ENCODE data around the gene DXO. TPM values are rescaled to one million over a fixed set of nuclear protein-coding genes. Genes with fewer than 3 reads are reported as not detected.
A peak's percentile ranks its signal among the peaks of the same experiment; 100 is the strongest.

Gene DXO
- total and polyA plus RNA-seq, 2 of the 13 experiments (the other 11 are each of a cell fraction or from before 2014, with no cell fraction given), result 18.6 to 26.2 TPM

DNA sequence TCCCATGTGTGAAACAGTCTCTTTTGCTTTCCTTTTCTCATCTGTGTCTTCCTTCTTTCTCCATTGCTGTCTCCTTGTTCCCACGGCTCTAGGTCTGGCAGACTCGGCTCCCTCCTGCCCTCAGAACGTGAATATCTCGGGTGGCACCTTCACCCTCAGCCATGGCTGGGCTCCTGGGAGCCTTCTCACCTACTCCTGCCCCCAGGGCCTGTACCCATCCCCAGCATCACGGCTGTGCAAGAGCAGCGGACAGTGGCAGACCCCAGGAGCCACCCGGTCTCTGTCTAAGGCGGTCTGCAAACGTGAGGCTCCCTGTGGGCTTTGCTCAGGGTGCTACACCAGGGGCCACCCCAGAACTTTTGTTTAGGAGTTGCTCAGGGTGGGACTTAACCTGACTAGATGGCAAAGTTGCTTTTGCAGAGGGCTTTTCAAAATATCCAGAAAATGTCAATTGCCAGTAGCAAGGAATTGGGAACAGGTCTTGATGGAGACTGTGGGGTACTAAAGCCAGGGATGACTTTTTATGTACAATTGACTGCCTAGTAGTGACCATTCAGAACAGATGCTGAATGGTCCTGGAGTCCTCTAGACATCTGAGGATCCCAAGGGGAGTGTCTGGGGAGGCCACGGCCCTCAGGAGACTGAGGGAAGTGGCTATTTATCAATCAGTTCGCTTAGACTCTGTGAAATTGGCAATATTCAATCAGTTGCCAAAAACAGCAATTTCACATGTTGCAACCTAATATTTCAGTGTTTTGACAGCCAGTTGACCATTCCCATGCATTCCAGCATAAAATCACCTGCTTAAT lies 43.9 kb downstream of the DXO start (continued):
- TF ChIP-seq, protein P1, sequence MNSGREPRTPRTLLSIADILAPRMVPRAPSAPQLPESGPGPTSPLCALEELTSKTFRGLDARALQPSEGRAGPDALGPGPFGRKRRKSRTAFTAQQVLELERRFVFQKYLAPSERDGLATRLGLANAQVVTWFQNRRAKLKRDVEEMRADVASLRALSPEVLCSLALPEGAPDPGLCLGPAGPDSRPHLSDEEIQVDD (CRISPR knock-in tag; IDR thresholded peaks at IDR 0.05; ENCODE audit: borderline replicate concordance), result no peak
- TF ChIP-seq ZBTB34 (CRISPR knock-in tag; IDR thresholded peaks at IDR 0.05), result no peak
- TF ChIP-seq HOXD1 (CRISPR knock-in tag; IDR thresholded peaks at IDR 0.05), result peak; percentile 28; the same call in 1 of the 2 replicates
- no peak for TF ChIP-seq ZNF235 (CRISPR knock-in tag; IDR thresholded peaks at IDR 0.05; ENCODE audit: borderline replicate concordance)
- peak; percentile 63 for TF ChIP-seq IKZF4 (CRISPR knock-in tag; IDR thresholded peaks at IDR 0.05; ENCODE audit: borderline replicate concordance, low read depth, not compliant biosample characterization)
- TF ChIP-seq CERS6 (CRISPR knock-in tag; IDR thresholded peaks at IDR 0.05), result no peak
- peak; percentile 64; the same call in 1 of the 2 replicates for TF ChIP-seq ZFP82 (CRISPR knock-in tag; IDR thresholded peaks at IDR 0.05; ENCODE audit: borderline replicate concordance)
- TF ChIP-seq NCOR1 (IDR thresholded peaks at IDR 0.05; ENCODE audit: borderline replicate concordance, low read length), result no peak
- TF ChIP-seq SP4 (CRISPR knock-in tag; IDR thresholded peaks at IDR 0.05), result no peak
- no peak for TF ChIP-seq RXRB (CRISPR knock-in tag; IDR thresholded peaks at IDR 0.05; ENCODE audit: borderline replicate concordance)

Data from HepG2 (cell line).